ENCODE measurements around the gene XRN2.

DNA sequence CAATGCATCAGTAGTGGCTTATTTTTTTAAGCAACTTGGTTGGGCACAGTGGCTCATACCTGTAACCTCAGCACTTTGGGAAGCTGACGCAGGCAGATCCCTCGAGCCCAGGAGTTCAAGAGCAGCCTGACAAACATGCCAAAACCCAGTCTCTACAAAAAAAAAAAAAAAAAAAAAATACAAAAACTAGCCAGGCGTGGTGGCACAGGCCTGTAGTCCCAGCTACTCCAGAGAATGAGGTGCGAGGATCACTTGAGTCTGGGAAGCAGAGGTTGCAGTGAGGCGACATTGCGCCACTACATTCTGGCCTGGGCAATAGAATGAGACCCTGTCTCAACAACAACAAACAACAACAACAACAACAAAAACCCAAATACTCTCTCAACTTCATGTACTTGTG, 44.7 kb upstream of the XRN2 start:
- TF ChIP-seq, protein P1, sequence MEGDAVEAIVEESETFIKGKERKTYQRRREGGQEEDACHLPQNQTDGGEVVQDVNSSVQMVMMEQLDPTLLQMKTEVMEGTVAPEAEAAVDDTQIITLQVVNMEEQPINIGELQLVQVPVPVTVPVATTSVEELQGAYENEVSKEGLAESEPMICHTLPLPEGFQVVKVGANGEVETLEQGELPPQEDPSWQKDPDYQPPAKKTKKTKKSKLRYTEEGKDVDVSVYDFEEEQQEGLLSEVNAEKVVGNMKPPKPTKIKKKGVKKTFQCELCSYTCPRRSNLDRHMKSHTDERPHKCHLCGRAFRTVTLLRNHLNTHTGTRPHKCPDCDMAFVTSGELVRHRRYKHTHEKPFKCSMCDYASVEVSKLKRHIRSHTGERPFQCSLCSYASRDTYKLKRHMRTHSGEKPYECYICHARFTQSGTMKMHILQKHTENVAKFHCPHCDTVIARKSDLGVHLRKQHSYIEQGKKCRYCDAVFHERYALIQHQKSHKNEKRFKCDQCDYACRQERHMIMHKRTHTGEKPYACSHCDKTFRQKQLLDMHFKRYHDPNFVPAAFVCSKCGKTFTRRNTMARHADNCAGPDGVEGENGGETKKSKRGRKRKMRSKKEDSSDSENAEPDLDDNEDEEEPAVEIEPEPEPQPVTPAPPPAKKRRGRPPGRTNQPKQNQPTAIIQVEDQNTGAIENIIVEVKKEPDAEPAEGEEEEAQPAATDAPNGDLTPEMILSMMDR (IDR thresholded peaks at IDR 0.05 in 8 of 11, conservative IDR thresholded peaks at IDR 0.05 in 3 of 11): no peak
- TF ChIP-seq POLR2AphosphoS5 (IDR thresholded peaks at IDR 0.05) (no peak), POLR2A (IDR thresholded peaks at IDR 0.05) (no peak)
